NCI-H2196 treated with DMSO at 0.1 percent for 48 hours (cell line): ENCODE results near the gene COL23A1.

Source experiments
- DNase-seq: peaks from one replicate; lab custom pipeline; 2025; ENCODE audit not compliant: unreplicated experiment; lab: John Stamatoyannopoulos, UW

COL23A1 gene

DNA sequence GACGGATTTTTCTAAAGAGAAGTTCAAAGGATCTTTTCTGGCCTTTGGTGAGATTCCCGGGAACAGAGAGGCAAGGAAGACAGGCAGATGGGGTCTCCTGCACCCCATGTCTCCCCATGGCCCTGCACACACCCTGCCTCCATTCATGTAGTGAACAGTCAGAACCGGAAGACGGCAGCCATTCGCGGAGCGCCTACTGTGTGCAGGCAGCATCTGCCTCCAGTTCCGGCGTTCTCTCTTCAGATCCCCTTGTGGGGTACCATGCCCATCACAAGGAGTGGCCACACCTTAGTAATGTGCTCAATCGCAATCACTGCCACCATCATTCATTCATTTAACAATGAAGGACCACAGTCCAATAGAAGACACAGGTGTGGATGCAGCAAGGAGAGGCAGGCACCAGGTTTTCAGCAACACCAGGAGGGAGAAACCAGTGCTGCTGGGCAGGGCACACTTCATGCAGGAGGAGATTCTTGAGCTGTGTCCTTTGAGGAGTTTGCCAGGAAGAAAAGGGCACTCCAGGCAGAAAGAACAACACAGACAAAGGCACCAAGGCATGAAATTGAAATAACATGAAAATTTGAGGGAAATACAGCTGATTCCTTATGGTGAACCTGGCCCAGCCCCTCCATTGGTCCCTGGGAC lies 186.1 kb downstream of the COL23A1 start:
- no peak for DNase-seq

DNA sequence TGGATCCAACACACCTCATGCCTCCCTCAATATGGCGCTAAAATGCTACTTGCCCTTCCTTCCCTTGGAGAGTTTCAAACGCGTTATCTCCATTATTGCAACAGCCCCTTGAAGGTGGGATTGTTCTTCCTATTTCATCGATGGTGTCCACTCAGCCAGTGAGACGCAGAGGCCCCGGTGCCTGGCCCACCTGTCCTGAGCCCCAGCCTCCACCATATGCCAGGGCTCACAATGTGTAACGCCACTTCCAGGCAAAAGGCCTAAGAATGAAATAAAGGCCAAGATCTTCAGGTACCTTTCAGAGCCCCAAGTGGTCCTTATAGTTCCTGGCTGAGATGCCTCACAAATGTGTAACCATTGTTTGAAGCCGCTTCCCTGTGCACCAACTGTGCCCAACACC lies 186.8 kb downstream of the COL23A1 start:
- DNase-seq, result no peak

DNA sequence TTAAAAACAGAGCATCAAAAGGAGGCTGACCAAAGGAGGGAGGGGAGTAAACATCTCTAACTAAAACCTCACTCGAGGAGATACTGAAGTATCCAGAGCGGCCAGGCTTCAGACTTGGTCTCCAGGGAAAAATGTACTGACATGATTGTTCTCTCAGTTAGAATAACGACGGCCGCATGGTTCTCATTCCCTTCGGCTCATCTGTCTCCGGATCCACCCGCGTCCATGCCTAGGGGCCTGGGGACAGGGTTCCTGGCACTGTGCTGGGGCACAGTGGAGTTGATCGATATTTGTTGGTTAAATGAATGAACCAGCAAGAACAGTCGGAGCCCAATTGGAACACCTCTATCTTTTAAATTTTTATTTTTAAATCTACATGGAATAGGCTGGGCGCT lies 190.5 kb downstream of the COL23A1 start:
- no peak for DNase-seq

DNA sequence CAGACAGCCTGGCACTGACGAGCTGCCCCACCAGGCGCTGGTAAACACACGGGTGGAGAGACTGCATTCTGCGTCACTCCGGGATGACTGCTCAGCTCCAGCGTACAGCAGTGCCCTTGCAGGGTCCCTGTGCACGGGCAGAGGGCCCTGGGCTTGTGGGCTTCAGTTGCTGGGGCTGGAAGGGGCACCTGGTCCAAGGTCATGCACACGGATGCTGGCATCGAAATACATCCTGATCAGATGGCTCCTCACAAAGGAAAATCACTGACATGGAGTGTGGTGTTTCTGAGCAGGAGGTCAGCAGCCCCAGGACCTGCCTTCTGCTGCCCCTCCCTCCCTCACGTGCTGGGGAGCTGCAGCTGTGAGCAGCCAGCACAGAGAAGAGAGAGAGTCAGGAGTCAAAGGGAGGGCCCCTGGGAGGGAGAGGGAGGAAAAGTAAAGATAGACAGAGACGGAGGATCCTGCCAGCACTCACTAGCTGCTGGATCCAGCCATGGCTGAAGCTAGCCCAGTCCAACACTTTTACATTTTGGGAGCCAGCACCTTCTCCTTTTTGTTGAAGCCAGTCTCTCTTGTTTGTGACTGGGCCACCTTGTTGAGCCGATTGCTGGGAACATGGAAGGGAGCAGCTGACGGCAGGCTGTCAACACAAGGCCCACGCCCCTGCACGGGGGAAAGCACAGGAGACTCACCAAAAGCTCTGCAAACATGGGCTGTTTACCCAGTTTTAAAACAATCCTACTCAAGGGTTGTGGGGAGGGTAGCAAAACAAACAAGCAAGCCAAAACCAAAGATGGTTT lies 191.1 kb downstream of the COL23A1 start:
- DNase-seq, result no peak

DNA sequence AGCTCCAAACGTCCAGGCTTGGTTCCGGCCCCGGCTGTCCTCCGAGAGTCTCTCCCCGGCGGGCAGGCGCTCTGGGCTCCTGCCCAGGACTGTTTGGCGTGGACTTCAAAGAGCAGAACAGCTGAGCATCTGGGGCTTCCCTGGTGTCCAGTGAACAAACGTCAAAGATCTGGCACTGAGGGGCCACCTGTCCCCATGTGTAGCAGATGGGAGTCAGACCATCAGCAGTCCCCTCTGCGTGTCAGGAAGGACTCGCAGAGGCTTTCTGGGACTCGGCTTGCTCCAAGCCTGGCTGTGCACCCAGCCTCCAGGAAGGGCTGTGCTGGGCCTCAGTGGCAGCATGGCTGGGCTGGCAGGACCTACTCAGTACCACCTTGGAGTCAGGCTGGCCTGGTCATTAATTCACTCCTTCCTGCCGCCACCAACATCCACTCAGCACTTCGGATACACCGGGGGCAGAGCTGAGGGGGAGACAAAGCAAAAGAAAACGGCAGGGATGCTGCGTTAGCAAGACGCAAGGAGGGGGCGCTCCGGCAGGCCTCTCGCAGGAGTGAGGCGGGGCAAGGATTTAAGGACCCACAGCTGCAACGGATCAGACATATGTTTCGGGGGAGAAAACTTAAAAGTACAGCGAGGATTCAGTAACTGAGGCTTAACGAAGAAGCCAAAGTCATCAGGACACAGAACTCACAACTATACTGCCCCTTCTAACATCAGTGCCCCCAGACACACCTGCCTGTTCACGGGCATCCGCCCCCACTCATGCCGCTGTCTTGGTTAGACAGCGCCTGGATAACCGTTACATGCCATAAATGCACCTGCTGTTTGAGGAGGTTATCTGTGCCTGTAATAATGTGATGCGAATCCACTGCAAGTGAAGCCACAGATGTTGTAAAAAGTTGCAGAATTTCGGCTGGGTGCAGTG lies 193.1 kb downstream of the COL23A1 start:
- DNase-seq, result no peak

DNA sequence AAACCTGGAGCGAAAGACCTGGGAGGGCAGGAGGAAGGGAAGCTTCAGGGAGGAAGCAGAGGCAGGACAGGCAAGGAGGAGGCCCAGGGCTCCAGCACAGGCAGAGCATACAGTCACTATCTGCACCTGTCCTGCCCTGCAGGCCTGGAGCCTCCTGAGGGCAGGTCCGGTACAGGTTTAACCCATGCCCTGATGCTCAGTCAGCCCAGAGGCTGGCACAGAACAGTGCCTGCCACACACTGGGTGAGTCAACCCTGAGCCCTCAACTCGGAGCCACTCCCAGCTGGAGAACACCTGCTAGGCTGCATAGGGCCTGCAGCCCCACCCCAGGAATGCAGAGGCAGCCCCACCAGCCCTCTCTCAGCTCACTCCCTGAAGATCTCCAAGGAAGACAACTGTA lies 196.1 kb downstream of the COL23A1 start:
- DNase-seq, result no peak

DNA sequence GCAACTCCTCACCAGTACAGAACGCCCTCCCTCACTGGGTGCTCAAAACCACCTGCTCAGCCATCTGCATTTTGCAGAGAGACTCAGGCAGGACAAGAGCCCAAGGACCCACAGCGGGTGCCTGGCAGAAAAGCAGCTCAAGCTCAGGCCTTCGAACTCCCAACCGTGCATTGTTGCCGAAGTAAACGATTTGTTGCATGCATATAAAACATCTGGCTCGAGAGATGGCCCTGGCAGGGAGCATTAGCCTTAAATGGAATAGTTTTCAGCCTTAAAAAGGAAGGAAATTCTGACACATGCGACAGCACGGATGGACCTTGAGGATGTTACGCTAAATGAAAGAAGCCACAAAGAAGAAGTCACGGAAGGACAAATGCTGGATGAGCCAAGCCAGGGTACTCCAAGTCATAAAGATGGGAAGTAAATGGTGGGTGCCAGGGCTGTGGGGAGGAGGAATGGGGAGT lies 197.2 kb downstream of the COL23A1 start:
- no peak for DNase-seq

DNA sequence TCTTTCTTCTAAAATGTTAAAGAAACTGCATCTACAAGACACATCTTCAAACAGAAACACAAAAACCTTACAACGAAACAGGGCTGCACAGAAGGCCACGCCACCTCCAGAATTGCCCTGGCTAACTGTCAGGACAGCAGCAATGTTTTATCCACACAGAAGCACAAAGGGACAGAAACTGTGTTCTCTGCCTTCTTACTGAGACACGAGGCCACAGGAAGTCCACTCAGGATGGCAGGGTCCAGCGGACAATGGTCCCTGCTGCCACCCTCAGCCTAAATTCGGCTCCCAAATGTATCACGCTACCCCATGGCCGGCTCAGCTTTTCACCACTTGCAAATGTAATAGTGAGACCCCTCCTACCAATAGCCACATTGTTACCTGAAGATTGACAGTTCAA lies 197.8 kb downstream of the COL23A1 start:
- no peak for DNase-seq

DNA sequence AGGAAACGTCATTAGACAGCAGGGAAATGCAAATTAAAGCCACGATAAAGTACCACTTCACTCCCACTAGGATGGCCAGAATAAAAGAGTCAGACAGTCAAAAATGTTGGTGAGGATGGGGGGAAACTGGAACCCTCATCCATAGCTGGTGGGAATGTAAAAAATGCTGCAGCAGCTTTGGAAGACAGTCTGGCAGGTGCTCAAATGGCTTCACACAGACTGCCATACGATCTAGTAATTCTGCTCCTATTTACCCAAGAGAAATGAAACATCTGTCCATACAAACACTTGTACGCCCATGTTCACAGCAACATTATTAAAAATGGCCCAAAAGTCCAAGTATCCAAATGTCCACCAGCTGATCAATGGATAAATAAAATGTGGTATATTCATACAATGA lies 198.7 kb downstream of the COL23A1 start:
- DNase-seq, result no peak

DNA sequence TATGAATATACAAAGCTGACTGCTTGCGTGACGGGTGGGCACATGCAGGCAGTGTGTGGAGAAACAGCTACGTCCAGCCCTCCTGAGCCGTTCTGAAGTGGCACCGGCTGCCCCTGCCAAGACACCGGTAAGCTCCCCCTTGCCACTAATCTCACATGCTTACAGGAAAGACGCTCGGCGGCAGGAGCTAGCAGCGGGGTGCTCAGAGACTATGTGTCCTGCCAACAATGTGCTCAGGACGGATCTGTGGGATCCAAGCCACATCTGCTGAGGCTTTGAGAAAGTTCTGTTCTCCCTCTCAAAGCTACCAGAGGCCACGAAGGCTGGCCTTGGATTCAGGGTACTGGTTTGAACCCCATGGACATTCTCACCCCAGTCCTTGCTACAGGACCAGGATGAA lies 200.4 kb downstream of the COL23A1 start:
- DNase-seq, result no peak

DNA sequence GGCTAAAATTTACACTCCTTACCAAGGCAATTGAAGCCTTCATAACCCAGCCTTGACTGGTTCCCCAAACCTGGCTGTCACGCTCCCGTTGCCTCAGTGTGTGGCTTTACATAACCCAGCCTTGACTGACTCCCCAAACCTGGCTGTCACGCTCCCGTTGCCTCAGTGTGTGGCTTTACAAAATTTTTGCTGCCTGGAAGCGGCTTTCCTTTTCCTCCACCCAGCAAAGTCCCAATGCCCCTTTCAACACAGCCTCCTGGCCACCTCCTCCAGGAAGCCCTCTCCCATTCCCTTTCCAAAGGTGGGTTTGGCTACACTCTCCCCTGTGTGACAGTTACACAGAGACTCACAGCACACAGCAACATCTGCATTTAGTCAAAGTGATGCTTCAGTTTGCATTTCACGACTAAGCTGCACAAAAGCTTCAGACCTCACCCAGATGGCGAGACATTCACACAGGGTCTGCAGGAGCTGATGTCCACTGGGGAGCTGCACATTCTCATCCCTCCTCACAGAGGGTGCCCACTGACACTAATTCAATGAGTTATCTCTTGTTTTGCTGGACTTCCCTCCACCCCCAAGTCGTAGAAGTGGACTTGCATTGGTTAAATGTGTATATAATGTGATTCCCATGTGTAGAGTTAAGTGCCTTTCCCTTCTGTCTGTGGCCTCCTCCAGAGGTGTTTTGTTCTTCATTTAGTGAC lies 201.0 kb downstream of the COL23A1 start:
- no peak for DNase-seq

DNA sequence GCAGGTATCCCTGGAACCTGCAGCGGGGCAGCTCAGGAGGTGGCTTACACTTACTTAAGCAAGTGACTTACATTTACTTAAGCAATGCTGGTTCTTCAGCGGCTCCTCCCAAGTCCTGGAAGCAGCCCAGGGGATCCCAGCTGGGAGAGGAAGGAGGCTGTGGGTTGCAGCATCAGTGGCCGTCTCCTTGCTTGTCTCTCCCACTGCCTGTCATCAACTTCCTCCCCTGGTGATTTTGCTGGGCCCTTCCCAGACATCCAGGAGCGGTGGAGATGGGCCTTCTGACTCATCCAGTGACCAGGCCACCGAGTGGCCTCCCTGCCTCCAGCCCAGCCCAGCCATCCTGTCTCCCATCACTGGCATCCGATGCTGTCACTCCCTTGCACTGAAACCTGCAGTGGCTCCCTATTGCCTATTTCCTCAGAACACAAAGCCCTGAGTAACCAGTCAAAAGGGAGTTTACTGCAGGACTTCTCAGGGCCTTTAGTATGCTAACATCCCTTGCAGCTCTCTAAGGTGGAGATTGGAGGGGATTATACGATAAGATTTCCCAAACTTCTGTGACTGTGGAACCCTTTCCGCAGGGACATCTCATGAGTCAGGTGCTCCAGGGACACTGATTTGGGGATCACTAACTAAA lies 201.7 kb downstream of the COL23A1 start:
- no peak for DNase-seq

DNA sequence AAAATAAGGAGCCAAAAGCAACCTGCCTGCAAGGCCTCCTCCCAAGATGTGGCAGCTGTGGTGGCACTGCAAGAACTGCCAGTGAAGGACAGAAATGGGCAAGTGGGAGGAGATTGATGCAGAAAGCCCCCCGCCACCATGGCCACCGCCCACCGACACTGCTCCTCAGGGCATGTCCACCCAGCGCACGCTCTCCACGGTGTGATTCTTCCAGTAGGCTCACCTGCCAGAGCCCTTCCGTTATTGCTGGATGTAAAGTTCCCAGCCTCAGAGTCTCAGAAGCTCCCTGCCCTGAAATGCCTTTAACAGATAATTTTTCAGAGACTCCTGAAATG lies 202.4 kb downstream of the COL23A1 start:
- DNase-seq, result no peak

DNA sequence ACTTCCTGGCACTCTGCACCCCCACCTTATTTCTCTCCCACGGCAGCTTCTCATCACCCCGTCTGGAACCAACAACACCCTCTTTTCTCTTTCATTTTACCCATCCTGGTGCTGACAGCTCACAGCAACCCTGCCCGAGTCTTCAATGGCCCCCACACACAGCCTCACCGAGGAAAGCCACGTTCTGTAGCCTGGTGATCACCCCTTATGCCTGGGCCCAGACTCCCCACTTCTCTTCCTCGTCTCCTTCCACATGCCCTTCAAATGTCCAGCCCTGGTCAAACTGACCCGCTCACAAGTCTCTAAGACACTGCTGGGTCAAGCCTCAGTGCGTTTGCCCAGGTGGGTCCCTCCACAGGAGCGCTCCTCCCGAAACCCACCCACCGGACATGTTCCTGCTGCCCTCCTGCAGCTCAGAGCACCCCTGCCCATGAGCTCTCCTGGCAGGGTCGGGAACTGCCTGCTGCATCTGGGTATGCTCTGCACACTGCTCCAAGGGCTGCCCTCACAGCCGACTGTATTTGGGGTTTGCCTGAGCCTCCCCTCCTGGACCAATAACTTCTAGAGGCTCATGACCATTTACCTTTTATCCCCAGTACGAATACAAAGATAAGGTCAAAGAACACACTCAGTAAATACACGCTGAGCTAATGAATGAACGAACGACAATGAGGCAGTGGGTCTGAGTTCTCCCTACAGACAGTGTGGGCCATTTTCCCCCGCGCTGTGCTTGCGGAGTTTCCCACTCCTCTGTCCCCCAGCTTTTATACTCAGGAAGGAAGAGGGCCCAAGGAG lies 202.9 kb downstream of the COL23A1 start:
- DNase-seq, result no peak

DNA sequence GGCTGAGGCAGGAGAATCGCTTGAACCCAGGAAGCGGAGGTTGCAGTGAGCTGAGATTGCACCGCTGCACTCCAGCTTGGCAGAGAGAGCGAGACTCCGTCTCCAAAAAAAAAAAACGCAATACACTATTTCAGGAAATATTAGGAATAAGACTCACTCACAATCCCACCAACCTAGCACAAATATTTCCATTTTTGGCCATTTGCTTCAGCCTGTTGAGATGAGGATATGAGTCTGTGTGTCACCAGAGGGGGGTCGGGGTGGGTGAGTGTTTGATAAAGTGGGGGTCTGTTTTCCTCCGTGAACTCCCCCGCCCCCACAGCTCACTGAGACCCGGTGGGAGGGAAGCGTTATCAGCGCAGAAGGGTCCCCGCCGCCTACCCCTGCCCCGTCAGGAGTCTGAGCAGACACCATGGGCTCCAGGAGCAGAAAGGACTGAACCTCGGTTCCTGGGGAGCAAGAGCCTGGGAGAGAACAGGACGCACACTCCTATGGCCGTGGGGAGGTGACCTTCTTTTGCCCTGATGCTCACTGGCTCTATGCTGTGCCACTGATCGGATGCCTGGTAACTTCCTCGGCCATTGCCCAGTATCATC lies 203.8 kb downstream of the COL23A1 start:
- DNase-seq, result no peak

DNA sequence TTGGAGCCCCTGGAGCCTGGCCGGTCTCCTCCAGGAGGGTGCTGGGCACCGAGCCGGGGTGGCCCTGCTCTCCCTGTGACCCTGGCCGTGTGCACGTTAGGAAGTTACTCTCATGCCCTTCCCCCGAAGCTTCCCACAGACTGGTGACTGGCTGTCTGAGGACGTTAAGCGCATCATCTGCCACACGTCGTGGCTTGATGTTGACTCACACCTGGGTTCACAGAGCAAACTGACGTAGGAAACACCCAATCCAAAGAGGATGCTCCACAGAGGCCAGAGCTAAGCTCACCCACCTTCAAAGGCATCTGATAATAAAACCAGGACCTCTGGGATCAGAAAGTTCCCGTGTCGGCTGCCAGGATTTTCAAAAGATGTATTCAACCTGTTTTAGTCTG lies 204.7 kb downstream of the COL23A1 start:
- no peak for DNase-seq

DNA sequence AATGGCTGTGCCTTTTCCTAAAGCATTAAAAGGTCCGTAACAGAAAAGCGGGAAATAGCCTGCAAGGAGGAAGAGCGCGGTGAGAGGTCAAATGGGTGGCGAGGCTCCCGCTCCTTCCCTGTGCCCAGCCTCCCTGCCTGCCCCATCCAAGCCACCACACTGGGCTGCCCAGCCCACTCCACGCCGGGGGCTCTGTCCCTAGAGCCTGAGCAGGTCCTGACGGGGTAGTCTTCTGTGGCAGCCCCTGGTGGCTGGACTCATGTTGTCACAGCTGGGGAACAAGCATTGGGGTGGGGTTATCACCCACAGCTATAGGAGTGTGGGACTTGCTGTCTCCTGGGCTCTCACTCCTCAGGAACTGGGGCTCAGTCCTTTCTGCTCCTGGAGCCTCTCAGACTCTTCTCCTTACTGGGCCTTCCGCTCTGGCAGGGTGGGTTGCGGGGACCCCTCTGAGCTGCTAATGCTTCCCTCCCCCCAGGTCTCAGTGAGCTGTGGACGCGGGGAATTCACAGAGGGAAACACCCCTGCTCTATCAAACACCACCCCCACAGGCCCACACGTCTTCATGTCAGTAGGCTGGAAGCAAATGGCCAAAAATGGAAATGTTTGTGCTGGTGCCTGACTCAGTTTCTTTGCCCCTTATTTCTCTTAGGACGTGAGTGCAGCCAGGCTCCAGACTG lies 205.2 kb downstream of the COL23A1 start:
- no peak for DNase-seq

DNA sequence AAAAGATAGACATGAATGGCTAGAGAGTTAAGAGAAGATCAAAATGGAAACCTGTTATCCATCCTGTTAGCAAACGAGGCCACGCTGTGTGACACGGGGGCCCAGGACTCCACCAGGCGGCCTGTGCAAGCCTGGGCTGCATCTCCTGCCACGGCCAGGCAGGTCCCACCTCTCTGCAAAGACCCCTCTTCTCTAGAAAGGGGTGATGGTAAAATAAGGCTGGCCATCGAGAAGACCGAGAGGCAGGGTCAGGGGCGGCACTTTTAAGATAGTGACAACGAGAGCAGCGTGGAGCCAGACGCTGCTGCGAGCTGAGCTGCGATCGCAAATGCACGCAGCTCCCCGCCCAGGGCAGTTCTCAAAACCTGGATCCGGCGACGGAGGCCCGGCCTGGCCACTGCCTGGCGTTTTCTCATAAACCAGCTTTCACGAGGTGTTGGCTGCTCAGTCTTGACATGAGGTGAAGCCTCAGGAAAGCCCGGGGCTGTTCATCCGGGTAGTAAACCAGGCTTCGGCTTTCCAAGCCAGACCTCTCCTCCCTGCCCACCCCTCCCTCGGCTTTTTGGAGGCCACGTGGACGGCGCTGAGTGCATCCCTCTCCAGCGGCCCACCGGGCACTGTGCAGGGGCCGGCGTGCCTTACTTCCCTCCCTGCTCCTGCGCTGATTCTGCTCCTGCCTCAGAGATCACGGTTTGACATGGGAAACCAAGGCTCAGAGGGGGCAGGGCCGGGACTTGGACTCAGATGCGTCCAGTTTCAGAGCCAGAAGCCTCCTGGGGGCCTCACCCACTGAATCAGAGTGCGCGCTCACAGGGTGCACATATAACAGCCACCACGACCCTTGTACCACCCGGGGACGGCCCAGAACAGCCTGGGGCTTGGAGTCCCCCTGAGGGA lies 206.0 kb downstream of the COL23A1 start:
- DNase-seq, result no peak
